Karpas-422 (cell line): ENCODE measurements around the gene NTN1. TPM values are rescaled to one million over a fixed set of nuclear protein-coding genes. Genes with fewer than 3 reads are reported as not detected.
"Not testable (repeated sequence)": the region's sequence is repeated elsewhere in the genome, so short reads cannot be mapped to it uniquely, and the experiment has no call there.

Source experiments
- DNase-seq: peaks from one replicate; pipeline ENCODE4 v3.0.0-alpha.2; 2015
- H2AFZ ChIP-seq: fragments of 200-600 bp; sonication (generic); 2 replicates; pipeline ENCODE4 v1.6.1; 2014; ENCODE audit warnings: antibody characterized with exemption, low read length, mixed read lengths
- H3K27ac ChIP-seq: fragments of 200-600 bp; sonication (generic); 2 replicates; pipeline ENCODE4 v1.5.1; 2014; ENCODE audit warnings: mild to moderate bottlenecking, low read length, moderate library complexity
- H3K27me3 ChIP-seq: fragments of 200-600 bp; sonication (generic); 2 replicates; pipeline ENCODE4 v1.6.1; 2014; ENCODE audit warnings: low read length, mixed read lengths
- H3K36me3 ChIP-seq: fragments of 200-600 bp; sonication (generic); 2 replicates; pipeline ENCODE4 v1.6.1; 2014; ENCODE audit warnings: low read length, mixed read lengths; ENCODE audit not compliant: insufficient read depth
- H3K4me1 ChIP-seq: fragments of 200-600 bp; sonication (generic); 2 replicates; pipeline ENCODE4 v1.6.1; 2014; ENCODE audit warnings: mild to moderate bottlenecking, low read length, mixed read lengths
- H3K4me2 ChIP-seq: fragments of 200-600 bp; sonication (generic); 2 replicates; pipeline ENCODE4 v1.6.1; 2014; ENCODE audit warnings: low read length, low read depth, mild to moderate bottlenecking; ENCODE audit not compliant: poor library complexity, severe bottlenecking
- H3K4me3 ChIP-seq: fragments of 200-600 bp; sonication (generic); 2 replicates; pipeline ENCODE4 v1.5.1; 2014; ENCODE audit warnings: mild to moderate bottlenecking, antibody characterized with exemption, low read length, mixed read lengths
- H3K79me2 ChIP-seq: fragments of 200-600 bp; sonication (generic); 2 replicates; pipeline ENCODE4 v1.6.1; 2014; ENCODE audit warnings: mild to moderate bottlenecking, low read length, mixed read lengths
- H3K9ac ChIP-seq: fragments of 200-600 bp; sonication (generic); 2 replicates; pipeline ENCODE4 v1.6.0; 2014; ENCODE audit warnings: low read length
- H3K9me2 ChIP-seq: fragments of 200-600 bp; sonication (generic), shearing (Covaris generic); replicated peaks from 2 replicates; pipeline ENCODE4 v1.6.0; 2014; ENCODE audit warnings: mild to moderate bottlenecking, low read length, moderate library complexity; ENCODE audit not compliant: insufficient read depth
- H3K9me3 ChIP-seq: fragments of 300-700, 200-600 bp; sonication (generic); 2 replicates; pipeline ENCODE4 v1.6.1; 2014; ENCODE audit warnings: low read length, mixed read lengths
- H4K20me1 ChIP-seq: fragments of 200-600 bp; sonication (generic); 2 replicates; pipeline ENCODE4 v1.6.1; 2014; ENCODE audit warnings: mild to moderate bottlenecking, antibody characterized with exemption, low read length, low read depth; ENCODE audit not compliant: insufficient read depth
- total RNA-seq: library from RNA; depleted of rRNA; stranded (reverse); fragments of >200 nt; shearing (Covaris generic); gene quantifications from 2 replicates; pipeline ENCODE4 v1.2.3, GENCODE V29; 2014; ENCODE audit warnings: low replicate concordance; rRNA removed

NTN1 gene
- not detected in 2 replicates for total RNA-seq

DNA sequence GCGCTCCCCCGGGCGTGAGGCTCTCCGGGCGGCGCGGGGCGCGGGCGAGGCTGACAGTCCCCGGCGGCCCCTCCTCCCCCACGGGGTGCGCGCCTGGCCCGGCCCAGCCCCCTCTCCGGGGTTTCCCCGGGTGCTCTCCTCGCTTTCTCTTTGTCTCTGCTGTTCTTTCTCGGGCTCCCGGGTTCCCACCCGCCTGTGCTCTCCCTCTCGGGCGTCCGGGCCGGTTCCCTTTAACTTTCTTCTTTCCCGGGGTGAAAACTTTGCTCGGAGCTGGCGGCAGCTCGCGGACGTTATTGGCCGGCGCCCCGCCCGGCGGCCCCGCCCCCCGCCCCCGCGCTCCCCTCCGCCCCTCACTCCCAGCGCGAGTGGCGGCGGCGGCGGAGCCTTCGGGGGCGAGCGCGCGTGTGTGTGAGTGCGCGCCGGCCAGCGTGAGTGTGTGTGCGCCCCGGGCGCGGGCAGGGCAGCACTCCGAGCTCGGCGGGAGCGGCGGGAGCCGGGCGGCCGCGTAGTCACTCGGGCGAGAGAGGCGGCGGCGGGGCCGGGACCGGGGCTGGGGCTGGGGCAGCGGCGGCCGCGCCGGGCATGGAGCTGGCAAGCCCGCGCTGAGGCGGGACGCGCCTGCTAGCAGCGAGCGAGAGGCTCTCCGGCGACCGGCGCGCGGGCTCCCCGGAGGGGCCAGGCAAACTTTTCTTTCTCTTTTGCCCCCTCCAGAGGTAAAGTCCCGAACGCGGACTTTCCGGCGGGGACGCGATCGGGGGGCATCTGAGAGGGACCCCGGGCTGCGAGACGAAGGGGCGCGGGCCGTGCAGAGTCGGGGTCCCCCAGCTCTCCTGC lies at the start of gene NTN1:
Gene NTN1, plus strand, starts transcription at position 353 of the 834 bp plus-strand sequence. CDS start 864 bp downstream, outside the sequence.
- peaks cover 6% of the 10 kb centered on the region for H3K4me1 ChIP-seq
- H2AFZ ChIP-seq, result 0 out of 2 replicates have a peak within 1 kb of the TSS, but pooled peaks have one; percentile 50
- H3K9me3 ChIP-seq, result no peaks in the 10 kb centered on the region
- no peaks in the 10 kb centered on the region for H3K79me2 ChIP-seq
- peak within 1 kb of the TSS; percentile 61 for H3K4me2 ChIP-seq
- H3K27me3 ChIP-seq, result peaks cover 4% of the 10 kb centered on the region; the same call in 1 of the 2 replicates
- H3K36me3 ChIP-seq, result no peaks in the 10 kb centered on the region
- H3K27ac ChIP-seq, result no peak within 1 kb of the TSS
- no peak within 1 kb of the TSS; the same call in 1 of the 2 replicates for H3K9ac ChIP-seq
- H4K20me1 ChIP-seq, result no peaks in the 10 kb centered on the region
- no peak for DNase-seq
- H3K4me3 ChIP-seq, result peak within 1 kb of the TSS; percentile 57; the same call in 1 of the 2 replicates
- H3K9me2 ChIP-seq, result no peaks in the 10 kb centered on the region

DNA sequence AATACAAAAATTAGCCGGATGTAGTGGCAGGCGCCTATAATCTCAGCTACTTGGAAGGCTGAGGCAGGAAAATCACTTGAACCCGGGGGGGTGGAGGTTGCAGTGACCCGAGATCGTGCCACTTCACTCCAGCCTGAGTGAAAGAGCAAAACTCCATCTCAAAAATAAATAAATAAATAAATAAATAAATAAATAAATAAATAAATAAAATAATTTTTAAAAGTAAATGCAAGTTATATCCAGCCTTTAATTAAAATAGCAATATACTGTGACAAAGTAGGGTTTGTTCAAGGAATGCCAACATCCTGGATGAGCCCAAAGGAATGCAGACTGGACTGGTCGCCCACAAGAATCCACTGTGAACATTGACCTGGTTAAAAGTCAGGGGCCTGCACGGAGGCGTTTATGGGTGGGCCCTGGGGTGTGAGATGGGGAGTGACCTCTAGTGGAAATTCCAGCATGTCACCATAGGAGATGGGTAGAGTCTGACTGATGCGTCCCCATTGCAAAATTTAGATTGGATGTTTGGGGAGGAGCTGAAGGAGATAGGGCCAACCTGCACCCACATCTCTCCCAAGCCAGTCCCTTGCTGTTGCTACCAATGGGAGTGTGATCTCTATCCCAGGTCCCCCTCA lies 46.1 kb upstream of the NTN1 start:
- no peak overlapping the region for H3K27ac ChIP-seq
- H3K9me3 ChIP-seq, result no peaks in the 10 kb centered on the region
- H4K20me1 ChIP-seq, result no peaks in the 10 kb centered on the region
- no peaks in the 10 kb centered on the region for H3K27me3 ChIP-seq
- H3K36me3 ChIP-seq, result no peaks in the 10 kb centered on the region
- H3K4me1 ChIP-seq, result no peaks in the 10 kb centered on the region
- no peak overlapping the region for H3K4me3 ChIP-seq
- no peak for DNase-seq
- H3K9me2 ChIP-seq, result no peaks in the 10 kb centered on the region
- no peaks in the 10 kb centered on the region for H3K79me2 ChIP-seq
- no peak overlapping the region for H3K9ac ChIP-seq
- no peak overlapping the region for H3K4me2 ChIP-seq
- no peak overlapping the region for H2AFZ ChIP-seq

DNA sequence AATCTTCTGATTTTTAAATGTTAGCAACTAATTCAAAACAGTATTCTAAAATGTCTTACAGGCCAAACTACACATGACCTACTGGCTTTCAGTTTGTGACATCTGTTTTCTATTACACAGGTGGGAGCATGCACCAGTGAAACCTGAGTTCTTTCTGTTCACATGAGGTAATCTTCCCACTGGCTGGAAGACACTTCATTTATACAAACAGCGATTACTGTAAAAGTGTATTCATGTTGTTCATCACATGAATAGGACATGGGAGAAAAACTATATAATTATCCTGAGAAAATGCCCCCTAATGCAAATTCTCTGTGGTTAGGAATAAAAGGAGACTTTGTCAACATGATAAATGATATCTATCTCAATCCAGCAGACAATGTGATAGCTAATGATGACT lies 44.7 kb upstream of the NTN1 start:
- H3K4me3 ChIP-seq, result no peak overlapping the region
- no peaks in the 10 kb centered on the region for H3K9me2 ChIP-seq
- H4K20me1 ChIP-seq, result no peaks in the 10 kb centered on the region
- no peaks in the 10 kb centered on the region for H3K36me3 ChIP-seq
- H2AFZ ChIP-seq, result no peak overlapping the region
- no peaks in the 10 kb centered on the region for H3K79me2 ChIP-seq
- H3K4me2 ChIP-seq, result no peak overlapping the region
- H3K27ac ChIP-seq, result no peak overlapping the region
- DNase-seq, result no peak
- no peaks in the 10 kb centered on the region for H3K4me1 ChIP-seq
- H3K9ac ChIP-seq, result no peak overlapping the region
- H3K27me3 ChIP-seq, result no peaks in the 10 kb centered on the region
- H3K9me3 ChIP-seq, result no peaks in the 10 kb centered on the region

- Histone ChIP-seq H3K27me3 (no peaks in the 10 kb centered on the region), H3K36me3 (no peaks in the 10 kb centered on the region), H3K4me3 (no peak overlapping the region), H3K9me3 (no peaks in the 10 kb centered on the region), H4K20me1 (no peaks in the 10 kb centered on the region), H2AFZ (no peak overlapping the region), H3K4me1 (no peaks in the 10 kb centered on the region), H3K79me2 (no peaks in the 10 kb centered on the region), H3K9me2 (no peaks in the 10 kb centered on the region), H3K4me2 (no peak overlapping the region), H3K9ac (no peak overlapping the region), H3K27ac (no peak overlapping the region)
- DNase-seq, result no peak
Measured at GRCh38 chr17:8979715-8980114, 41.6 kb upstream of the NTN1 start.

GRCh38 chr17:8981443-8981842 lies 39.9 kb upstream of the NTN1 start:
- H3K36me3 ChIP-seq, result no peaks in the 10 kb centered on the region
- no peak overlapping the region for H3K9ac ChIP-seq
- no peaks in the 10 kb centered on the region for H3K4me1 ChIP-seq
- H4K20me1 ChIP-seq, result no peaks in the 10 kb centered on the region
- no peak overlapping the region for H3K4me2 ChIP-seq
- no peak overlapping the region for H3K4me3 ChIP-seq
- no peaks in the 10 kb centered on the region for H3K9me3 ChIP-seq
- no peaks in the 10 kb centered on the region for H3K79me2 ChIP-seq
- H3K27me3 ChIP-seq, result no peaks in the 10 kb centered on the region
- H3K9me2 ChIP-seq, result no peaks in the 10 kb centered on the region
- no peak overlapping the region for H2AFZ ChIP-seq
- no peak overlapping the region for H3K27ac ChIP-seq
- DNase-seq, result no peak

- not testable (repeated sequence) for H2AFZ ChIP-seq, H3K9me2 ChIP-seq, H3K4me3 ChIP-seq, H4K20me1 ChIP-seq, H3K4me2 ChIP-seq, H3K79me2 ChIP-seq, H3K4me1 ChIP-seq, DNase-seq, H3K9me3 ChIP-seq, H3K27ac ChIP-seq, H3K36me3 ChIP-seq, H3K27me3 ChIP-seq, H3K9ac ChIP-seq
Measured at GRCh38 chr17:8984225-8984624, 37.1 kb upstream of the NTN1 start.

- Histone ChIP-seq H3K4me2 (no peak overlapping the region), H3K9ac (no peak overlapping the region), H2AFZ (no peak overlapping the region), H3K4me3 (no peak overlapping the region), H3K27ac (no peak overlapping the region), H4K20me1 (no peaks in the 10 kb centered on the region), H3K9me2 (no peaks in the 10 kb centered on the region), H3K36me3 (no peaks in the 10 kb centered on the region), H3K79me2 (no peaks in the 10 kb centered on the region), H3K4me1 (no peaks in the 10 kb centered on the region), H3K9me3 (no peaks in the 10 kb centered on the region), H3K27me3 (no peaks in the 10 kb centered on the region)
- DNase-seq, result no peak
Measured at GRCh38 chr17:8985054-8985701, 36.1 kb upstream of the NTN1 start.

DNA sequence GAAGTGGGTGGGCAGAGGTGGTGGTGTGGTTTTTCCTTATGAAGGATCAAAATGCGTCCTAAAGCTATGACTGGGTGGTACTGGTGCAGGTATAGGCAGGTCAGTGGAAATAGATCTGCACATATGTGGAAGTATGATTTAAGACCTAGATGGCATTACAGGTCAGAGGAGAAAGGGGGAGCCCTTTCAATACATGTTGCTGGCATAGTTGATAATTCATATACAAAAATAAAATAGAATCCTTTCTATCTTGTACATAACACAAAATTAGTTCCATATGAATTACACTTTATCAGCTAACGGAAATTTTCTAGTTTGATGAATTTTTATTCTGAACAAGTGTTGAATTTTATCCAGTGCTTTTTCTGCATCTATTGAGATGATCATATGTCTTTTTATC lies 35.0 kb upstream of the NTN1 start:
- H4K20me1 ChIP-seq, result no peaks in the 10 kb centered on the region
- no peak overlapping the region for H2AFZ ChIP-seq
- no peaks in the 10 kb centered on the region for H3K36me3 ChIP-seq
- H3K4me3 ChIP-seq, result no peak overlapping the region
- no peak for DNase-seq
- no peak overlapping the region for H3K27ac ChIP-seq
- no peak overlapping the region for H3K9ac ChIP-seq
- no peak overlapping the region for H3K4me2 ChIP-seq
- no peaks in the 10 kb centered on the region for H3K27me3 ChIP-seq
- no peaks in the 10 kb centered on the region for H3K9me3 ChIP-seq
- H3K4me1 ChIP-seq, result no peaks in the 10 kb centered on the region
- no peaks in the 10 kb centered on the region for H3K79me2 ChIP-seq
- H3K9me2 ChIP-seq, result no peaks in the 10 kb centered on the region
